B cell (primary cell): ENCODE measurements around the gene PRKRIP1. TPM values are rescaled to one million over a fixed set of nuclear protein-coding genes. Genes with fewer than 3 reads are reported as not detected.

Experiments used
- ATAC-seq: fragments of 200-7000 bp; cut with Tn5 transposase; one replicate; pipeline ENCODE4 v1.10.0; 2021; ENCODE audit warnings: low read depth, mild to moderate bottlenecking, moderate number of reproducible peaks, moderate library complexity
- CTCF ChIA-PET: fragments of 350-600 bp; sonication (Branson Sonifier 250); formaldehyde crosslinking; loops from one replicate; lab custom pipeline; 2021; ENCODE audit warnings: antibody characterized with exemption, inconsistent platforms; lab: Charles Lee
- POLR2A ChIA-PET: fragments of 350-600 bp; sonication (Branson Sonifier 250); formaldehyde crosslinking; loops from one replicate; lab custom pipeline; 2021; ENCODE audit warnings: antibody characterized with exemption; lab: Charles Lee
- DNase-seq: peaks from one replicate; pipeline ENCODE4 v3.0.0; 2013
- H2AFZ ChIP-seq: 2 replicates; pipeline ENCODE4 v1.6.1; 2012; ENCODE audit warnings: mild to moderate bottlenecking, low read depth, low read length; ENCODE audit not compliant: insufficient read depth, poor library complexity, severe bottlenecking
- H3K27ac ChIP-seq, 2 donors: 1 replicate in 1 of 2; 2 replicates in 1 of 2; pipeline ENCODE4 v1.5.1; 2012 to 2013; ENCODE audit warnings: low read length in 2 of 2, mild to moderate bottlenecking in 2 of 2, moderate library complexity in 1 of 2
- H3K27me3 ChIP-seq, 4 experiments: fragments of 200-600 bp in 1 of 4; sonication (generic) in 1 of 4; replicated peaks in 1 of 4; 1 replicate in 2 of 4; 2 replicates in 2 of 4; pipeline versions ENCODE4 v1.6.1 to v1.7.0; 2013 to 2016; ENCODE audit warnings: low read length in 3 of 4, mild to moderate bottlenecking in 2 of 4, mixed read lengths in 1 of 4, moderate library complexity in 1 of 4; ENCODE audit not compliant: insufficient read depth in 4 of 4, control insufficient read depth in 3 of 4; ENCODE audit errors: control extremely low read depth in 1 of 4
- H3K36me3 ChIP-seq, 2 experiments: replicated peaks in 1 of 2; 1 replicate in 1 of 2; 2 replicates in 1 of 2; pipeline versions ENCODE4 v1.6.1 to v1.7.1; 2013; ENCODE audit warnings: low read length in 1 of 2; ENCODE audit not compliant: insufficient read depth in 2 of 2, control insufficient read depth in 1 of 2; ENCODE audit errors: control extremely low read depth in 1 of 2, extremely low read depth in 1 of 2
- H3K4me1 ChIP-seq, 2 donors: fragments of 200-600 bp in 1 of 2; sonication (generic) in 1 of 2; 1 replicate in 1 of 2; 2 replicates in 1 of 2; pipeline versions ENCODE4 v1.5.1 to v1.6.1; 2013 to 2017; ENCODE audit warnings: low read length in 2 of 2; ENCODE audit not compliant: control insufficient read depth in 2 of 2, insufficient read depth in 2 of 2
- H3K4me2 ChIP-seq: replicated peaks from 2 replicates; pipeline ENCODE3; 2012; ENCODE audit warnings: mild to moderate bottlenecking, low read depth, low read length; ENCODE audit not compliant: poor library complexity, severe bottlenecking
- H3K4me3 ChIP-seq, 5 experiments: fragments of 200-600 bp in 1 of 5; sonication (generic) in 1 of 5; 1 replicate in 3 of 5; 2 replicates in 2 of 5; pipeline versions ENCODE4 v1.5.1 to v1.7.0; 2011 to 2016; ENCODE audit warnings: low read length in 4 of 5, mild to moderate bottlenecking in 4 of 5, low read depth in 2 of 5, control low read depth in 1 of 5, moderate library complexity in 1 of 5; ENCODE audit not compliant: insufficient read depth in 1 of 5; ENCODE audit errors: control extremely low read depth in 1 of 5, extremely low read depth in 1 of 5
- H3K79me2 ChIP-seq: fragments of 200-600 bp; sonication (generic); one replicate; pipeline ENCODE4 v1.6.0; 2016; ENCODE audit warnings: low read length; ENCODE audit not compliant: control insufficient read depth, insufficient read depth
- H3K9ac ChIP-seq: fragments of 200-600 bp; sonication (generic); 2 replicates; pipeline ENCODE4 v1.6.1; 2017; ENCODE audit warnings: mild to moderate bottlenecking, low read length, moderate library complexity
- H3K9me3 ChIP-seq, 3 donors: one replicate each; pipeline versions ENCODE4 v1.6.1 to v1.7.1; 2013; ENCODE audit warnings: low read length in 2 of 3; ENCODE audit not compliant: control insufficient read depth in 2 of 3, insufficient read depth in 1 of 3; ENCODE audit errors: control extremely low read depth in 1 of 3
- H4K20me1 ChIP-seq: 2 replicates; pipeline ENCODE4 v1.6.0; 2012; ENCODE audit warnings: mild to moderate bottlenecking, low read length; ENCODE audit not compliant: insufficient read depth, control insufficient read depth, poor library complexity, severe bottlenecking
- H3K27ac Mint-ChIP-seq: one replicate; pipeline ENCODE4 v1.8.0; 2021; ENCODE audit warnings: mixed read lengths
- H3K27me3 Mint-ChIP-seq: one replicate; pipeline ENCODE4 v1.8.0; 2021; ENCODE audit warnings: mixed read lengths
- H3K4me1 Mint-ChIP-seq: one replicate; pipeline ENCODE4 v1.8.0; 2021; ENCODE audit warnings: mixed read lengths
- H3K4me3 Mint-ChIP-seq: one replicate; pipeline ENCODE4 v1.8.0; 2021; ENCODE audit warnings: mixed read lengths
- H3K9me3 Mint-ChIP-seq: one replicate; pipeline ENCODE4 v1.8.0; 2022; ENCODE audit warnings: mixed read lengths; ENCODE audit not compliant: insufficient read depth
- EZH2 ChIP-seq: IDR thresholded peaks from 2 replicates; pipeline ENCODE4 v1.6.1; 2012; ENCODE audit warnings: borderline replicate concordance, low read depth, mild to moderate bottlenecking, moderate library complexity, low read length; ENCODE audit not compliant: insufficient read depth, poor library complexity, severe bottlenecking
- WGBS: methylation state at CpG from one replicate; pipeline ENCODE4 v1.1.5; 2013; ENCODE audit warnings: missing lambda C conversion rate; ENCODE audit not compliant: insufficient coverage; 5-methylcytosine and 5-hydroxymethylcytosine counted together
- intact Hi-C: fragments of 100-400 bp; cut with micrococcal nuclease; formaldehyde crosslinking; loops from one replicate; pipeline ENCODE4 v1.10.0; 2022
- polyA plus RNA-seq: library from polyadenylated mRNA; depleted of rRNA; stranded (reverse); fragments of >200 nt; gene quantifications from 2 replicates; pipeline ENCODE4 v1.2.3, GENCODE V29; 2012
- total RNA-seq, 2 donors: library from RNA; stranded (reverse); fragments of 120-200 nt in 1 of 2; gene quantifications; 1 replicate in 1 of 2; 2 replicates in 1 of 2; pipeline versions ENCODE4 v1.2.3 to v1.2.4, GENCODE V29; 2013 to 2022
- TF ChIP-seq, protein P1 (sequence below): fragments of 200-600 bp; IDR thresholded peaks from one replicate; pipeline ENCODE4 v1.8.0; 2022; ENCODE audit warnings: antibody characterized with exemption, mild to moderate bottlenecking

PRKRIP1 gene
- total and polyA plus RNA-seq, 2 donors (not counting 1 experiment from before 2014, with no cell fraction given): 57.1 to 59.1 TPM

DNA sequence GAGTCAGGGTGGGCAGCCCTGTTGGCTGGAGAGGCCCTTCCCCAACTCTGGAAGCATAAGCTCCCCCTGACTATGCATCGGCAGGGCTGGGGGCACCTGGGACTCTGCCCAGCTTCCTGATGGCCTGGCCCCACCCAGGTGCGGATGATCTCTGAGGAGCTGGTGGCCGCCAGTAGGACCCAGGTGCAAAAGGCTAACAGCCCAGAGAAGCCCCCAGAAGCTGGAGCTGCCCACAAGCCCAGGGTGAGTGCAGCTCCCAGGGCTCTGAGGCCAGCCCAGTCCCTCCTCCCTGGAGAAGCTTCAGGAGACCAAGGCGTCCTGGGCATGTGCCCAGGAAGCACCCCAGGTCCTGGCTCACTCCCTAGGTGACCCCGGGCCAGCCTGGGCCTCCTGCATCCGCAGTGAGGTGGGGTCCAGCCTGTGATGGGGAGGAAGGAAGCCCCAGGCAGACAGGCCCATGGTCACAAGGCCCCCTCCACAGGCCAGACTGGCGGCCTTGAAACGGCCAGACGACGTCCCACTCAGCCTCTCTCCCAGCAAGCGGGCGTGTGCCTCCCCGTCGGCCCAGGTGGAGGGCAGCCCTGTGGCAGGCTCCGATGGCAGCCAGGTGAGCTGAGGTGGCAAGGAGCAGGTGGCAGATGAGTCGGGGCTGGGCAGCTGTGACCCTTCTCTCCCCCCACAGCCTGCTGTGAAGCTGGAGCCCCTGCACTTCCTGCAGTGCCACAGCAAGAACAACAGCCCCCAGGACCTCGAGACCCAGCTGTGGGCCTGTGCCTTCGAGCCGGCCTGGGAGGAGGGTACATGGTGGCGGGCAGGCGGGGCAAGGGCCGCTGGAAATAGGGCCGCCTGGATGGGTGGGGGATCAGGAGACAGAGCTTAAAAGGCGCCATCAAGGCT is 71.7 kb downstream of the PRKRIP1 start:
- peaks cover 0 to 36% of the 10 kb centered on the region in 2 experiments for H3K36me3 ChIP-seq
- 96% methylated on average over 15 of the region's 24 CpGs for WGBS
- H3K4me3 Mint-ChIP-seq: no peak overlapping the region
- peaks cover 6% of the 10 kb centered on the region for H4K20me1 ChIP-seq
- POLR2A ChIA-PET: interaction anchor here (0.7 kb wide), 1 partner anchor 612 kb away, joined by 5 read pairs; no protein-coding TSS in a partner anchor
- H3K27me3 Mint-ChIP-seq: no peaks in the 10 kb centered on the region
- H3K27ac Mint-ChIP-seq: no peak overlapping the region
- peaks cover 19 to 31% of the 10 kb centered on the region in 2 donors for H3K4me1 ChIP-seq
- no peak for ATAC-seq
- no peak overlapping the region for H3K9ac ChIP-seq
- H3K27me3 ChIP-seq: no peaks in the 10 kb centered on the region
- no peaks in the 10 kb centered on the region for H3K9me3 ChIP-seq
- no peak overlapping the region for H3K4me3 ChIP-seq
- no peaks in the 10 kb centered on the region for H3K9me3 Mint-ChIP-seq
- DNase-seq: no peak
- H2AFZ ChIP-seq: no peak overlapping the region
- intact Hi-C loops: no loop called here
- peaks cover 48% of the 10 kb centered on the region for H3K79me2 ChIP-seq
- TF ChIP-seq EZH2: no peak
- TF ChIP-seq, protein P1, sequence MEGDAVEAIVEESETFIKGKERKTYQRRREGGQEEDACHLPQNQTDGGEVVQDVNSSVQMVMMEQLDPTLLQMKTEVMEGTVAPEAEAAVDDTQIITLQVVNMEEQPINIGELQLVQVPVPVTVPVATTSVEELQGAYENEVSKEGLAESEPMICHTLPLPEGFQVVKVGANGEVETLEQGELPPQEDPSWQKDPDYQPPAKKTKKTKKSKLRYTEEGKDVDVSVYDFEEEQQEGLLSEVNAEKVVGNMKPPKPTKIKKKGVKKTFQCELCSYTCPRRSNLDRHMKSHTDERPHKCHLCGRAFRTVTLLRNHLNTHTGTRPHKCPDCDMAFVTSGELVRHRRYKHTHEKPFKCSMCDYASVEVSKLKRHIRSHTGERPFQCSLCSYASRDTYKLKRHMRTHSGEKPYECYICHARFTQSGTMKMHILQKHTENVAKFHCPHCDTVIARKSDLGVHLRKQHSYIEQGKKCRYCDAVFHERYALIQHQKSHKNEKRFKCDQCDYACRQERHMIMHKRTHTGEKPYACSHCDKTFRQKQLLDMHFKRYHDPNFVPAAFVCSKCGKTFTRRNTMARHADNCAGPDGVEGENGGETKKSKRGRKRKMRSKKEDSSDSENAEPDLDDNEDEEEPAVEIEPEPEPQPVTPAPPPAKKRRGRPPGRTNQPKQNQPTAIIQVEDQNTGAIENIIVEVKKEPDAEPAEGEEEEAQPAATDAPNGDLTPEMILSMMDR: no peak
- CTCF ChIA-PET: interaction anchor here (0.6 to 6.3 kb wide), 5 partner anchors 52 to 1225 kb away, joined by 3 to 45 read pairs (median 4); no protein-coding TSS in a partner anchor
- no peak overlapping the region for H3K27ac ChIP-seq
- H3K4me1 Mint-ChIP-seq: peaks cover 24% of the 10 kb centered on the region
- H3K4me2 ChIP-seq: no peak overlapping the region
